ENCODE measurements around the gene PCGF1.

DNA sequence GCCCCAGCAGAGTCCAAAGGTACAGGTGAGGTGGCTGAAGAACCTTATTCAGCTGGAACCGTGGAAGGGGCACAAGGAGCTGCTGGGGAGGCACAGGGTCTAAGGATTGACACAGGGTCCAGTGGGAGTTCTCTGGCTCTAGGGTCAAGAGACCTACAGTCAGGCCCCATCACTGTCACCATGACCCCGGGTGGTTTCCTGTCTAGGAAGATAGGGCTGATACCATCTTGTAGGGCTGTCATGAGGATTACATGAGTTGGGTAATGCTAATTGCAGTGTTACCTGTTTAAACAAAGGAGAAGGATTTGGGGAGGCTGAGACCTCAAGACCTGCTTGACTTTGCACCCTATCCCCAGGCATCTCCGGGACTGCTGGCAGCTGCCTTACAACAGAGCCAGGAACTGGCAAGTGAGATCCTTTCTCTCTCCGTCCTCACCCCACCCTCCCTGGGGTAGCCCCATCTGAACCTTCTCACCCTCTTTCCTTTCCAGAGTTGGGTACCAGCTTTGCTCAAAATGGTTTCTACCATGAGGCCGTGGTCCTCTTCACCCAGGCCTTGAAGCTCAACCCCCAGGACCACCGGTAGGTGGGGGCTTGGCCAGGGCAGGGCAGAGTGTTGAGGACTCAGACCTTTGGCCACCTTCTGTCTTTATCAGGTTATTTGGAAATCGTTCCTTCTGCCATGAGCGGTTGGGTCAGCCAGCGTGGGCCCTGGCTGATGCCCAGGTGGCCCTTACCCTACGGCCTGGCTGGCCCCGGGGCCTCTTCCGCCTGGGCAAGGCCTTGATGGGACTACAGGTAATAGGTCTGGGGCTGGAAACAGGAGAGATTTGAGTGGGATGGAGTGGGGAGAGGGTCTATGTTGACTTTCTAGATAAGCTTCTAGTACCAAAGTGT lies 15.6 kb downstream of the PCGF1 start:
- TF ChIP-seq, protein P1, sequence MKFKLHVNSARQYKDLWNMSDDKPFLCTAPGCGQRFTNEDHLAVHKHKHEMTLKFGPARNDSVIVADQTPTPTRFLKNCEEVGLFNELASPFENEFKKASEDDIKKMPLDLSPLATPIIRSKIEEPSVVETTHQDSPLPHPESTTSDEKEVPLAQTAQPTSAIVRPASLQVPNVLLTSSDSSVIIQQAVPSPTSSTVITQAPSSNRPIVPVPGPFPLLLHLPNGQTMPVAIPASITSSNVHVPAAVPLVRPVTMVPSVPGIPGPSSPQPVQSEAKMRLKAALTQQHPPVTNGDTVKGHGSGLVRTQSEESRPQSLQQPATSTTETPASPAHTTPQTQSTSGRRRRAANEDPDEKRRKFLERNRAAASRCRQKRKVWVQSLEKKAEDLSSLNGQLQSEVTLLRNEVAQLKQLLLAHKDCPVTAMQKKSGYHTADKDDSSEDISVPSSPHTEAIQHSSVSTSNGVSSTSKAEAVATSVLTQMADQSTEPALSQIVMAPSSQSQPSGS (IDR thresholded peaks at IDR 0.05; ENCODE audit: low read length): no peak
- TF ChIP-seq USF2 (IDR thresholded peaks at IDR 0.05; ENCODE audit: low read length) (no peak), EP300 (IDR thresholded peaks at IDR 0.05; ENCODE audit: borderline replicate concordance in 1 of 2, low read depth in 2 of 2, low read length in 2 of 2) (no peak), CBX5 (IDR thresholded peaks at IDR 0.05; ENCODE audit: low read depth, low read length) (no peak), POLR2A (IDR thresholded peaks at IDR 0.05; ENCODE audit: control extremely low read depth in 1 of 2, low read depth in 2 of 2, low read length in 2 of 2) (no peak), EZH2 (IDR thresholded peaks at IDR 0.05; ENCODE audit: low read depth, low read length, severe bottlenecking) (no peak), NRF1 (IDR thresholded peaks at IDR 0.05; ENCODE audit: low read depth, low read length) (no peak), CTCF (IDR thresholded peaks at IDR 0.05; ENCODE audit: control extremely low read depth in 1 of 3, insufficient read depth in 1 of 3, low read depth in 1 of 3, low read length in 3 of 3) (no peak), RXRA (IDR thresholded peaks at IDR 0.05; ENCODE audit: insufficient read depth, low read depth, low read length) (no peak), SIN3A (conservative IDR thresholded peaks at IDR 0.05 in 1 of 2, IDR thresholded peaks at IDR 0.05 in 1 of 2; ENCODE audit: low read depth in 1 of 2, low read length in 2 of 2) (no peak)
